Psoas muscle (tissue), 8 donors: ENCODE results near the gene SDCBP2. TPM values are rescaled to one million over a fixed set of nuclear protein-coding genes. Genes with fewer than 3 reads are reported as not detected.
A peak's percentile ranks its signal among the peaks of the same experiment; 100 is the strongest.

Experiments
- ATAC-seq, 4 donors: fragments of 200-7000 bp; cut with Tn5 transposase; one replicate each; pipeline ENCODE4 v1.9.1; 2020; ENCODE audit warnings: moderate library complexity in 3 of 4, mild to moderate bottlenecking in 2 of 4
- DNase-seq, 2 donors: peaks; one replicate each; pipeline ENCODE4 v3.0.0-alpha.2; 2020
- H3K27ac ChIP-seq: fragments of 200-600 bp; one replicate; pipeline ENCODE4 v1.8.0; 2022
- H3K27me3 ChIP-seq, 3 donors: fragments of 200-600 bp in 1 of 3; one replicate each; pipeline versions ENCODE4 v1.6.1 to v1.8.0; 2013 to 2022; ENCODE audit warnings: low read length in 2 of 3, mild to moderate bottlenecking in 2 of 3, moderate library complexity in 1 of 3; ENCODE audit not compliant: insufficient read depth in 3 of 3
- H3K36me3 ChIP-seq, 2 donors: fragments of 200-600 bp in 1 of 2; one replicate each; pipeline versions ENCODE4 v1.6.1 to v1.8.0; 2013 to 2022; ENCODE audit warnings: low read depth in 1 of 2, mild to moderate bottlenecking in 1 of 2, moderate library complexity in 1 of 2; ENCODE audit not compliant: insufficient read depth in 1 of 2
- H3K4me1 ChIP-seq: fragments of 200-600 bp; one replicate; pipeline ENCODE4 v1.8.0; 2022
- H3K4me3 ChIP-seq: fragments of 200-600 bp; one replicate; pipeline ENCODE4 v1.8.0; 2022; ENCODE audit warnings: mild to moderate bottlenecking
- H3K9me3 ChIP-seq: fragments of 200-600 bp; one replicate; pipeline ENCODE4 v1.8.0; 2022
- CTCF ChIP-seq: fragments of 200-600 bp; IDR thresholded peaks from one replicate; pipeline ENCODE4 v1.8.0; 2022; ENCODE audit warnings: antibody characterized with exemption
- WGBS, 3 donors: extraction: QIAGEN DNeasy Blood & Tissue Kit; methylation state at CpG; one replicate each; pipeline versions ENCODE4 v1.1.6 to v1.1.7; 2013; 5-methylcytosine and 5-hydroxymethylcytosine counted together
- intact Hi-C, 2 donors: fragments of 100-400 bp; cut with DNase I; formaldehyde crosslinking; loops; one replicate each; pipeline versions ENCODE4 v1.11.0 to v1.14.2; 2022
- polyA plus RNA-seq, 3 donors: library from polyadenylated mRNA; stranded (reverse); fragments of 200-250 nt; gene quantifications; one replicate each; pipeline ENCODE4 v1.2.3, GENCODE V29; 2013
- total RNA-seq, 4 donors: library from RNA; stranded (reverse); fragmentation: NEBNext Ultra II Directional in 2 of 4; extraction: Animal tissue kit (Norgen Biotek cat#: 25700) in 2 of 4; gene quantifications; one replicate each; pipeline versions ENCODE4 v1.2.1 to v1.2.4, GENCODE V29; 2021 to 2023
- donor health status: healthy with polysubstance abuse.
- donor health status: DM: no; HTN: no; CAD: no; lungs with moderate emphysema.
- donor health status: Bipolar disorder and iron deficiency.
- donor health status: healthy.
- donor health status: DM: yes; HTN: yes; CAD: no.
- donor health status: DM: no; HTN: no; CAD: no.
- donor health status: DM: no; HTN: no; CAD: no.
- donor health status: DM: yes; HTN: yes; CAD: no.

Gene SDCBP2
- total and polyA plus RNA-seq, 7 donors: 1.6 to 10.5 (median 2.0) TPM

GRCh38 chr20:1265226-1265915 is 63.6 kb downstream of the SDCBP2 start:
- no peak for ATAC-seq
- WGBS, 3 donors: 96 to 100% (median 97%) methylated on average over 4 of the region's 4 CpGs
- Histone ChIP-seq H3K4me1 (peaks cover 4% of the 10 kb centered on the region), H3K27ac (no peak overlapping the region), H3K27me3 (peaks cover 0 to 4% (median 0%) of the 10 kb centered on the region in 3 donors), H3K36me3 (no peaks in the 10 kb centered on the region), H3K9me3 (no peaks in the 10 kb centered on the region), H3K4me3 (peak overlapping the region; percentile 86)
- intact Hi-C loops: no loop called here
- DNase-seq: no peak
- no peak for TF ChIP-seq CTCF

GRCh38 chr20:1264727-1265126 is 64.2 kb downstream of the SDCBP2 start:
- peaks cover 0 to 4% (median 0%) of the 10 kb centered on the region in 3 donors for H3K27me3 ChIP-seq
- H3K9me3 ChIP-seq: no peaks in the 10 kb centered on the region
- no peak for DNase-seq

GRCh38 chr20:1263853-1264252 is 65.1 kb downstream of the SDCBP2 start:
- peaks cover 4% of the 10 kb centered on the region for H3K4me1 ChIP-seq
- intact Hi-C loops: no loop called here
- H3K27me3 ChIP-seq: peaks cover 0 to 4% (median 0%) of the 10 kb centered on the region in 3 donors
- H3K36me3 ChIP-seq: no peaks in the 10 kb centered on the region
- 77 to 97% (median 83%) methylated on average over 1 of the region's 1 CpG for WGBS, 3 donors
- H3K4me3 ChIP-seq: no peak overlapping the region
- no peak for DNase-seq
- H3K27ac ChIP-seq: no peak overlapping the region
- TF ChIP-seq CTCF: no peak
- H3K9me3 ChIP-seq: no peaks in the 10 kb centered on the region
- ATAC-seq: no peak

More at GRCh38 chr20:1264727-1265126, 64.2 kb downstream of the SDCBP2 start:
- Histone ChIP-seq H3K4me3 (no peak overlapping the region), H3K4me1 (peaks cover 4% of the 10 kb centered on the region), H3K36me3 (no peaks in the 10 kb centered on the region), H3K27ac (no peak overlapping the region)
- ATAC-seq: no peak
- intact Hi-C loops: no loop called here
- WGBS, 3 donors: 62 to 89% (median 81%) methylated on average over 2 of the region's 2 CpGs
- no peak for TF ChIP-seq CTCF

Other genes with a start within 250 kb of the SDCBP2 start
- 100 to 1,000 TPM; 137 to 159 (median 144) TPM for gene PSMF1, start 210.5 kb downstream of the SDCBP2 start, total RNA-seq
- 100 to 1,000 TPM in 1 of 3 donors, 10 to 100 TPM in 2; 81.0 to 129 (median 89.8) TPM for gene PSMF1, start 210.5 kb downstream of the SDCBP2 start, polyA plus RNA-seq
- gene TMEM74B, start 144.2 kb downstream of the SDCBP2 start, total RNA-seq: 1 to 10 TPM in 1 of 4 donors, under 1 TPM in 3; 0.22 to 2.1 (median 0.57) TPM
- 1 to 10 TPM in 1 of 3 donors, under 1 TPM in 2; 0.53 to 1.1 (median 0.67) TPM for gene TMEM74B, start 144.2 kb downstream of the SDCBP2 start, polyA plus RNA-seq
- under 1 TPM in 3 of 4 donors, not detected in 1; 0.15 to 0.32 (median 0.24) TPM for gene C20orf202, start 125.7 kb downstream of the SDCBP2 start, total RNA-seq
- under 1 TPM; 0.05 to 0.10 (median 0.09) TPM for gene C20orf202, start 125.7 kb downstream of the SDCBP2 start, polyA plus RNA-seq
- gene RAD21L1, start 103.1 kb downstream of the SDCBP2 start, total RNA-seq: not detected
- gene RAD21L1, start 103.1 kb downstream of the SDCBP2 start, polyA plus RNA-seq: not detected
- gene SNPH, start 62.8 kb downstream of the SDCBP2 start, total RNA-seq: 1 to 10 TPM; 2.7 to 9.3 (median 5.2) TPM
- 1 to 10 TPM; 1.0 to 4.8 (median 2.2) TPM for gene SNPH, start 62.8 kb downstream of the SDCBP2 start, polyA plus RNA-seq
- 100 to 1,000 TPM in 2 of 4 donors, 10 to 100 TPM in 2; 78.4 to 166 (median 98.2) TPM for gene FKBP1A, start 63.9 kb upstream of the SDCBP2 start, total RNA-seq
- 100 to 1,000 TPM in 2 of 3 donors, 10 to 100 TPM in 1; 86.8 to 503 (median 141) TPM for gene FKBP1A, start 63.9 kb upstream of the SDCBP2 start, polyA plus RNA-seq
- gene NSFL1C, start 137.7 kb upstream of the SDCBP2 start, total RNA-seq: 100 to 1,000 TPM in 3 of 4 donors, 10 to 100 TPM in 1; 99.9 to 135 (median 118) TPM
- 100 to 1,000 TPM in 2 of 3 donors, 10 to 100 TPM in 1; 82.8 to 126 (median 107) TPM for gene NSFL1C, start 137.7 kb upstream of the SDCBP2 start, polyA plus RNA-seq
- gene SIRPB2, start 162.3 kb upstream of the SDCBP2 start, total RNA-seq: 1 to 10 TPM; 1.1 to 1.8 (median 1.1) TPM
- gene SIRPB2, start 162.3 kb upstream of the SDCBP2 start, polyA plus RNA-seq: under 1 TPM; 0.18 to 0.39 (median 0.27) TPM
- gene SIRPD, start 228.6 kb upstream of the SDCBP2 start, total RNA-seq: not detected
- not detected for gene SIRPD, start 228.6 kb upstream of the SDCBP2 start, polyA plus RNA-seq